Caco-2 (cell line): ENCODE data around the gene CDKN2B-AS1. TPM values are rescaled to one million over a fixed set of nuclear protein-coding genes. Genes with fewer than 3 reads are reported as not detected.

Source experiments
- BruUV-seq: library from RNA; stranded (reverse); fragments of 400-500 nt; replicated peaks from 2 replicates; lab custom pipeline; 2021; lab: Mats Ljungman, UMichigan
- CTCF ChIA-PET: fragments of 300-600 bp; sonication (Branson Sonifier 250); formaldehyde crosslinking; loops from one replicate; lab custom pipeline; 2022; ENCODE audit warnings: antibody characterized with exemption; lab: Charles Lee
- POLR2A ChIA-PET: fragments of 300-600 bp; sonication (Branson Sonifier 250); formaldehyde crosslinking; loops from one replicate; lab custom pipeline; 2022; ENCODE audit warnings: antibody characterized with exemption; lab: Charles Lee
- DNase-seq, 2 experiments: peaks; one replicate each; pipeline versions ENCODE4 v3.0.0 to v3.0.0-alpha.2; 2020 to 2022
- H3K27me3 ChIP-seq: replicated peaks from 2 replicates; pipeline ENCODE4 v1.6.0; 2011; ENCODE audit warnings: low read length; ENCODE audit not compliant: control insufficient read depth, insufficient read depth
- H3K36me3 ChIP-seq: 2 replicates; pipeline ENCODE4 v1.5.1; 2011; ENCODE audit warnings: low read length; ENCODE audit not compliant: control insufficient read depth, insufficient read depth
- H3K4me1 ChIP-seq: fragments of 250-450 bp; sonication (Bioruptor Pico); 2 replicates; pipeline ENCODE4 v1.5.1; 2020; ENCODE audit warnings: mild to moderate bottlenecking
- H3K4me3 ChIP-seq: 2 replicates; pipeline ENCODE4 v1.5.1; 2011; ENCODE audit warnings: low read depth, mild to moderate bottlenecking, control low read depth, low read length
- H3K9me3 ChIP-seq: fragments of 250-450 bp; sonication (Bioruptor Pico); 2 replicates; pipeline ENCODE4 v1.5.1; 2020; ENCODE audit warnings: mild to moderate bottlenecking, moderate library complexity
- H3K27ac Mint-ChIP-seq: one replicate; pipeline ENCODE4 v1.8.0; 2022; ENCODE audit warnings: mixed read lengths; ENCODE audit not compliant: unreplicated experiment
- H3K27me3 Mint-ChIP-seq: one replicate; pipeline ENCODE4 v1.8.0; 2022; ENCODE audit warnings: mixed read lengths; ENCODE audit not compliant: insufficient read depth, unreplicated experiment
- H3K36me3 Mint-ChIP-seq: one replicate; pipeline ENCODE4 v1.8.0; 2022; ENCODE audit warnings: mild to moderate bottlenecking, mixed read lengths; ENCODE audit not compliant: insufficient read depth, unreplicated experiment
- H3K4me1 Mint-ChIP-seq: one replicate; pipeline ENCODE4 v1.8.0; 2022; ENCODE audit warnings: low read depth, mixed read lengths; ENCODE audit not compliant: unreplicated experiment
- H3K4me3 Mint-ChIP-seq: one replicate; pipeline ENCODE4 v1.8.0; 2022; ENCODE audit warnings: mild to moderate bottlenecking, moderate library complexity, mixed read lengths; ENCODE audit not compliant: unreplicated experiment
- H3K9me3 Mint-ChIP-seq: one replicate; pipeline ENCODE4 v1.8.0; 2022; ENCODE audit warnings: mixed read lengths; ENCODE audit not compliant: unreplicated experiment
- CTCF ChIP-seq, 2 experiments: fragments of 200-600 bp in 1 of 2; IDR thresholded peaks; 1 replicate in 1 of 2; 2 replicates in 1 of 2; pipeline versions ENCODE4 v1.5.1 to v1.8.0; 2011 to 2022; ENCODE audit warnings: antibody characterized with exemption in 1 of 2, control low read depth in 1 of 2, inconsistent platforms in 1 of 2, low read depth in 1 of 2, low read length in 1 of 2, mild to moderate bottlenecking in 1 of 2, moderate library complexity in 1 of 2; ENCODE audit not compliant: insufficient read depth in 1 of 2, severe bottlenecking in 1 of 2, unreplicated experiment in 1 of 2
- intact Hi-C: fragments of 100-400 bp; cut with micrococcal nuclease; formaldehyde crosslinking; loops from one replicate; pipeline ENCODE4 v1.10.0; 2022; ENCODE audit not compliant: unreplicated experiment
- total RNA-seq: library from RNA; stranded (reverse); gene quantifications from 2 replicates; pipeline ENCODE4 v1.2.3, GENCODE V29; 2022

Gene CDKN2B-AS1
- total RNA-seq, 1 experiment from 2014 or later: 1.2 TPM

GRCh38 chr9:22002038-22002437 is 7.4 kb downstream of the CDKN2B-AS1 start:
- H3K27ac Mint-ChIP-seq: no peak overlapping the region
- Histone ChIP-seq H3K27me3 (no peaks in the 10 kb centered on the region), H3K4me1 (no peaks in the 10 kb centered on the region), H3K4me3 (no peak overlapping the region), H3K36me3 (no peaks in the 10 kb centered on the region), H3K9me3 (no peaks in the 10 kb centered on the region)
- H3K4me1 Mint-ChIP-seq: no peaks in the 10 kb centered on the region
- ChIA-PET CTCF (no interaction called here), POLR2A (no interaction called here)
- no peaks in the 10 kb centered on the region for H3K9me3 Mint-ChIP-seq
- intact Hi-C loops: no loop called here
- DNase-seq: no peak
- no peaks in the 10 kb centered on the region for H3K36me3 Mint-ChIP-seq
- H3K4me3 Mint-ChIP-seq: no peak overlapping the region
- TF ChIP-seq CTCF (IDR thresholded peaks at IDR 0.05; ENCODE audit: insufficient read depth in 1 of 2, low read depth in 1 of 2, low read length in 1 of 2, severe bottlenecking in 1 of 2, unreplicated experiment in 1 of 2): no peak
- no peaks in the 10 kb centered on the region for H3K27me3 Mint-ChIP-seq
- no TSS peak for BruUV-seq

- DNase-seq: no peak
- CTCF ChIA-PET: no interaction called here
- Mint-ChIP-seq H3K36me3 (peaks cover 10% of the 10 kb centered on the region), H3K27ac (no peak overlapping the region), H3K9me3 (no peaks in the 10 kb centered on the region), H3K4me1 (no peaks in the 10 kb centered on the region), H3K4me3 (no peak overlapping the region), H3K27me3 (no peaks in the 10 kb centered on the region)
- POLR2A ChIA-PET: no interaction called here
- BruUV-seq: no TSS peak
- Histone ChIP-seq H3K9me3 (no peaks in the 10 kb centered on the region), H3K4me3 (no peak overlapping the region), H3K27me3 (no peaks in the 10 kb centered on the region), H3K36me3 (no peaks in the 10 kb centered on the region), H3K4me1 (no peaks in the 10 kb centered on the region)
- intact Hi-C loops: no loop called here
- no peak for TF ChIP-seq CTCF (IDR thresholded peaks at IDR 0.05; ENCODE audit: insufficient read depth in 1 of 2, low read depth in 1 of 2, low read length in 1 of 2, severe bottlenecking in 1 of 2, unreplicated experiment in 1 of 2)
Measured at GRCh38 chr9:22005021-22005701, 10.6 kb downstream of the CDKN2B-AS1 start.

- ChIA-PET CTCF (no interaction called here), POLR2A (no interaction called here)
- Mint-ChIP-seq H3K4me1 (no peaks in the 10 kb centered on the region), H3K36me3 (peaks cover 10% of the 10 kb centered on the region), H3K4me3 (no peak overlapping the region), H3K9me3 (no peaks in the 10 kb centered on the region), H3K27me3 (no peaks in the 10 kb centered on the region), H3K27ac (no peak overlapping the region)
- intact Hi-C loops: no loop called here
- no peaks in the 10 kb centered on the region for H3K27me3 ChIP-seq
- BruUV-seq: no TSS peak
- DNase-seq: no peak
- no peak overlapping the region for H3K4me3 ChIP-seq
- no peaks in the 10 kb centered on the region for H3K36me3 ChIP-seq
- H3K4me1 ChIP-seq: no peaks in the 10 kb centered on the region
- TF ChIP-seq CTCF (IDR thresholded peaks at IDR 0.05; ENCODE audit: insufficient read depth in 1 of 2, low read depth in 1 of 2, low read length in 1 of 2, severe bottlenecking in 1 of 2, unreplicated experiment in 1 of 2): no peak
- H3K9me3 ChIP-seq: no peaks in the 10 kb centered on the region
Measured at GRCh38 chr9:22005702-22006606, 11.4 kb downstream of the CDKN2B-AS1 start.
